Measurements from ENCODE around the gene ASIC4. TPM values are rescaled to one million over a fixed set of nuclear protein-coding genes. Genes with fewer than 3 reads are reported as not detected.
A peak's percentile ranks its signal among the peaks of the same experiment; 100 is the strongest.

The ASIC4 gene
- total RNA-seq, 1 donor from 2014 or later: not detected

DNA sequence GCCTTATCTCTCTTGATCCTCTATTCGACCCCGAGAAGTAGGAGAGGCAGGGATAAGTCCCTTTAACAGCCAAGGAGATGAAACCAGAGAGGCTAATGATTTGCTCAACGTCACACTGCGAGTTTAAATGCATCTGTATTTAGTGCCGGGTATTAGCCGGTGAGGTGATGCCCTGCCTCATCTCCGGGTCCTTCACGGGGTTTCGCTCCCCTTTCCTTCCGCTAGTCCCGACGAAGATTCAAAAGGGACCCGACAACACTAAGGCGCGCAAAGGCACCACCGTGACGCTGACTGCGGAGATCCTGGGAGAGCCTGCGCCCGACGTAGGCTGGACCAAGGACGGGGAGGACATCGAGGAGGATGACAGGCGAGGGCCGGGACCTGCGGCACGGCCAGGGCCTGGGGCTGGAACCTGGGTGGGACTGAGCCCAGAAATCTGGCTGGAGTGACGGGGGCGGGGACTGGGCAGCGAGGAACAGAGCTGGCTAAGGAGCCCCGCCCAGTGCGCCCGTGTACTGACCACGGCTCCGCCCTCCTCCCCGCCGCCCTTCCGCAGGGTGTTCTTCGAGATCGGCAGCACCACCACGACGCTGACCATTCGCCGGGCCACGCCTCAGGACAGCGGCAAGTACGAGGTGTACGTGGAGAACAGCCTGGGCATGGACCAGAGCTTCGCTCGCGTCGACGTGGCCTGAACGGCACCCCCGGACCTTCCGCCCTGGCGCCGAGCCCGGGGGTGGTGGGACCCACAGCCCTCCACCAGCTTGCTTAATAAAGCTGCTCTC lies 16.6 kb upstream of the ASIC4 start:
- Histone ChIP-seq H3K36me3 (no peaks in the 10 kb centered on the region), H3K4me1 (peaks cover 35% of the 10 kb centered on the region), H3K27ac (peak overlapping the region; percentile 95), H3K4me3 (peak overlapping the region; percentile 71 to 84), H3K27me3 (no peaks in the 10 kb centered on the region), H3K9me3 (no peaks in the 10 kb centered on the region)
- intact Hi-C loops (cut with DNase I): loop anchor here (5.0 kb wide), 1 partner anchor 145 kb away; no protein-coding TSS in a partner anchor
- TF ChIP-seq POLR2A (IDR thresholded peaks at IDR 0.05) (peak in 1 of 2 donors; percentile 74), POLR2AphosphoS5 (IDR thresholded peaks at IDR 0.05; ENCODE audit: insufficient read depth in 1 of 2, low read depth in 1 of 2) (peak in 1 of 2 donors; percentile 84)
- TF ChIP-seq, protein P1, sequence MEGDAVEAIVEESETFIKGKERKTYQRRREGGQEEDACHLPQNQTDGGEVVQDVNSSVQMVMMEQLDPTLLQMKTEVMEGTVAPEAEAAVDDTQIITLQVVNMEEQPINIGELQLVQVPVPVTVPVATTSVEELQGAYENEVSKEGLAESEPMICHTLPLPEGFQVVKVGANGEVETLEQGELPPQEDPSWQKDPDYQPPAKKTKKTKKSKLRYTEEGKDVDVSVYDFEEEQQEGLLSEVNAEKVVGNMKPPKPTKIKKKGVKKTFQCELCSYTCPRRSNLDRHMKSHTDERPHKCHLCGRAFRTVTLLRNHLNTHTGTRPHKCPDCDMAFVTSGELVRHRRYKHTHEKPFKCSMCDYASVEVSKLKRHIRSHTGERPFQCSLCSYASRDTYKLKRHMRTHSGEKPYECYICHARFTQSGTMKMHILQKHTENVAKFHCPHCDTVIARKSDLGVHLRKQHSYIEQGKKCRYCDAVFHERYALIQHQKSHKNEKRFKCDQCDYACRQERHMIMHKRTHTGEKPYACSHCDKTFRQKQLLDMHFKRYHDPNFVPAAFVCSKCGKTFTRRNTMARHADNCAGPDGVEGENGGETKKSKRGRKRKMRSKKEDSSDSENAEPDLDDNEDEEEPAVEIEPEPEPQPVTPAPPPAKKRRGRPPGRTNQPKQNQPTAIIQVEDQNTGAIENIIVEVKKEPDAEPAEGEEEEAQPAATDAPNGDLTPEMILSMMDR (IDR thresholded peaks at IDR 0.05): no peak
- DNase-seq (ENCODE audit: extremely low spot score in 2 of 2): peak in 1 of 2 donors; percentile 92

DNA sequence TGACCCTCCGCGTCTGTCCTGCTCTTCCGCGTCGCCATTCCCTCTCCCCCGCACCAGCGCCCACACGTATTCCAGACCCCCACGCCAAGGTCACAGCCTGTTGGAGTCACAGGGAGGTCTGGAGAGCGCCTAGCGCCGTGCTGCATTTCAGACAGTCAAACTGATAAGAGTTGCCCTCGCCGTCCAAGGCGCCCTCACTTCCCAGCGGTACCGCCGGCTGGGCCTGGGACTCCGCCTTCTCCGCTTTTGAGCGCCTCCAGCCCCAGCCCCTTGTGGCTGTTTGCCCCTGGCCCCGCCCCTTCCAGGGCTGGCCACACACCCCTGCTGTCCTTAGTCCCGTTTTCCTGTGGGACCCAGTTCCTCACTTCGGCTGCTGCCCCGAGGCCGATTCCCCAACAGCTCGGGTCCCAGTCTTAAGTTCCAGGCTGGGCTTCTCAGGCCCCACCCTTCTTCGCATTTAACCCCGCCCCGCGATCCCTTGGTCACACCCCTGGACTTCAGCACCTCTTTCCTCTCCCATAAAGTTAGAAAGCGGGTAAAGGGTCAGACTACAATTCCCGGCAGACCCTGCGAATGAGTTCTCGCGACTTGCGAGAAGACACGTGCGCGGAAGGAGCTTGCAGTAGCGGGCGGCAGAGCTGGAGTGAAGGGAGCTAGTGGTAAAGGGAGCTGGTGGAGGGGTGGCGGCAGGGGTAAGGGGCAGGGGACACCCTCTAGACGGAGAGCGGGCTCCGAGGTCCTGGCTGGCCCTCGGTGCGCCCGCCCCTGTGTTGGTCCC lies 15.8 kb upstream of the ASIC4 start, which contains the start of gene GMPPA:
GMPPA (plus strand) TSS at position 612 of the 778 bp plus-strand sequence. CDS start 1,085 bp downstream, outside the sequence.
- H3K36me3 ChIP-seq: peaks cover 0 to 4% of the 10 kb centered on the region in 2 donors
- H3K9me3 ChIP-seq: no peaks in the 10 kb centered on the region
- H3K27me3 ChIP-seq: no peaks in the 10 kb centered on the region
- H3K27ac ChIP-seq: peak within 1 kb of the TSS; percentile 95
- peaks cover 35% of the 10 kb centered on the region for H3K4me1 ChIP-seq
- DNase-seq (ENCODE audit: extremely low spot score in 2 of 2): peak; percentile 98 to 99
- TF ChIP-seq POLR2AphosphoS5 (IDR thresholded peaks at IDR 0.05; ENCODE audit: insufficient read depth in 1 of 2, low read depth in 1 of 2) (peak; percentile 96 to 100), POLR2A (IDR thresholded peaks at IDR 0.05) (peak in 1 of 2 donors; percentile 70)
- TF ChIP-seq, protein P1 (IDR thresholded peaks at IDR 0.05): no peak
- intact Hi-C loops (cut with DNase I): loop anchor here (5.0 kb wide), 1 partner anchor 144 kb away; no protein-coding TSS in a partner anchor
- peak within 1 kb of the TSS; percentile 71 to 84 for H3K4me3 ChIP-seq

DNA sequence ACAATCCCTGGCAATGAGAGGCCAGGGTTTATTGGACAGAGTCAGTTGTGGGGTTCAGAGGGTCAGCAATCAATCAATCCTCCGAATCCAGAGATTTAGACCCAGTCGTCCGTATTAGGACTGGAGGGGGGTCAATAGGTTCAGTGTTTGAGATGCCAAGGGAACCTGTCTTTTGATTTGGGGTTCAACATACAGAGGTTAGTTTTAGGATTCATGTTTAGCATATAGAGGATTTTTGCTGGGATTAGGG lies 15.3 kb upstream of the ASIC4 start:
- Histone ChIP-seq H3K27ac (peak overlapping the region; percentile 95), H3K4me1 (peaks cover 35% of the 10 kb centered on the region), H3K27me3 (no peaks in the 10 kb centered on the region), H3K36me3 (peaks cover 0 to 6% of the 10 kb centered on the region in 2 donors), H3K9me3 (no peaks in the 10 kb centered on the region), H3K4me3 (peak overlapping the region; percentile 71 to 84)
- TF ChIP-seq POLR2AphosphoS5 (IDR thresholded peaks at IDR 0.05; ENCODE audit: insufficient read depth in 1 of 2, low read depth in 1 of 2) (no peak), POLR2A (IDR thresholded peaks at IDR 0.05) (no peak)
- TF ChIP-seq, protein P1 (IDR thresholded peaks at IDR 0.05): no peak
- DNase-seq (ENCODE audit: extremely low spot score in 2 of 2): no peak
- intact Hi-C loops (cut with DNase I): loop anchor here (5.0 kb wide), 1 partner anchor 143 kb away; no protein-coding TSS in a partner anchor

DNA sequence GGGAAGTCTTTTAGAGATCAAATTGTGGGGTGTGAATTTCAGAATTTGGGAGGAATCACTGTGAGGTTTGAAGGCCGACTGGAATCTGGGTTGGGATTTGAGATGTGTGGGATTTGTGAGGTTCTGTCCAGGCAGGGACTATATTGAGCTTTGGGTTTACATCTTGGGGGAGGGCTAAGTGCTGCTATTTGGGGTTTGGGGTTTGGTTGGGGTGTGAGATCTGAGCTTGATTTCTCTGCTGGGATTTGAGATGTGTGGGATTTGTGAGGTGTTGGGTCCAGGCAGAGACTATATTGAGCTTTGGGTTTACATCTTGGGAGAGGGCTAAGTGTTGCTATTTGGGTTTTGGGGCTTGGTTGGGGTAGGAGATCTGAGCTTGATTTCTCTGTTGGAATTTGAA lies 14.7 kb upstream of the ASIC4 start:
- Histone ChIP-seq H3K4me3 (peak overlapping the region; percentile 71 to 84), H3K4me1 (peaks cover 35% of the 10 kb centered on the region), H3K9me3 (no peaks in the 10 kb centered on the region), H3K27ac (peak overlapping the region; percentile 4), H3K27me3 (no peaks in the 10 kb centered on the region), H3K36me3 (peaks cover 0 to 12% of the 10 kb centered on the region in 2 donors)
- TF ChIP-seq POLR2A (IDR thresholded peaks at IDR 0.05) (no peak), POLR2AphosphoS5 (IDR thresholded peaks at IDR 0.05; ENCODE audit: insufficient read depth in 1 of 2, low read depth in 1 of 2) (no peak)
- TF ChIP-seq, protein P1 (IDR thresholded peaks at IDR 0.05): no peak
- intact Hi-C loops (cut with DNase I): loop anchor here (5.0 kb wide), 1 partner anchor 143 kb away; no protein-coding TSS in a partner anchor
- no peak for DNase-seq (ENCODE audit: extremely low spot score in 2 of 2)
